ENCODE measurements around the gene DUSP12. TPM values are rescaled to one million over a fixed set of nuclear protein-coding genes. Genes with fewer than 3 reads are reported as not detected.

DUSP12 gene
- total and polyA plus RNA-seq, 2 donors (not counting 1 experiment from before 2014, with no cell fraction given) = 29.5 to 41.9 TPM

- ChIA-PET CTCF (interaction anchor here (0.7 kb wide), 1 partner anchor 12 kb away, joined by 4 read pairs; no protein-coding TSS in a partner anchor), POLR2A (no interaction called here)
- peaks cover 17 to 54% of the 10 kb centered on the region in 2 experiments for H3K36me3 ChIP-seq (replicated peaks in 1 of 2; ENCODE audit: control extremely low read depth in 1 of 2, control insufficient read depth in 1 of 2, extremely low read depth in 1 of 2, insufficient read depth in 2 of 2, low read length in 1 of 2)
- Mint-ChIP-seq H3K27me3 (no peaks in the 10 kb centered on the region), H3K4me1 (no peaks in the 10 kb centered on the region), H3K27ac (no peak overlapping the region), H3K4me3 (no peak overlapping the region), H3K9me3 (ENCODE audit: insufficient read depth) (no peaks in the 10 kb centered on the region)
- H3K79me2 ChIP-seq (ENCODE audit: control insufficient read depth, insufficient read depth, low read length) = peaks cover 25% of the 10 kb centered on the region
- ATAC-seq (ENCODE audit: low read depth) = no peak
- TF ChIP-seq CTCF (IDR thresholded peaks at IDR 0.05) = no peak
- no peak for TF ChIP-seq EZH2 (IDR thresholded peaks at IDR 0.05; ENCODE audit: borderline replicate concordance, insufficient read depth, low read depth, low read length, poor library complexity, severe bottlenecking)
- H2AFZ ChIP-seq (ENCODE audit: insufficient read depth, low read depth, low read length, poor library complexity, severe bottlenecking) = no peak overlapping the region
- H3K4me1 ChIP-seq (ENCODE audit: control insufficient read depth in 2 of 2, insufficient read depth in 2 of 2, low read length in 2 of 2) = peaks cover 24 to 28% of the 10 kb centered on the region in 2 donors
- DNase-seq = no peak
- no peak overlapping the region for H3K27ac ChIP-seq (ENCODE audit: low read length in 2 of 2)
- H3K27me3 ChIP-seq (replicated peaks in 1 of 4; ENCODE audit: control extremely low read depth in 1 of 4, control insufficient read depth in 3 of 4, insufficient read depth in 4 of 4, low read length in 3 of 4) = no peaks in the 10 kb centered on the region
- no peak overlapping the region for H3K4me2 ChIP-seq (replicated peaks; ENCODE audit: low read depth, low read length, poor library complexity, severe bottlenecking)
- intact Hi-C loops (cut with micrococcal nuclease) = no loop called here
- no peak overlapping the region for H3K4me3 ChIP-seq (ENCODE audit: control extremely low read depth in 1 of 5, extremely low read depth in 1 of 5, insufficient read depth in 1 of 5, low read depth in 2 of 5, low read length in 4 of 5)
- H3K9me3 ChIP-seq (ENCODE audit: control extremely low read depth in 1 of 3, control insufficient read depth in 2 of 3, insufficient read depth in 1 of 3, low read length in 2 of 3) = no peaks in the 10 kb centered on the region
- no peaks in the 10 kb centered on the region for H4K20me1 ChIP-seq (ENCODE audit: control insufficient read depth, insufficient read depth, low read length, poor library complexity, severe bottlenecking)
- H3K9ac ChIP-seq (ENCODE audit: low read length) = no peak overlapping the region
These were observed 32.4 kb downstream of the DUSP12 start for GRCh38 chr1:161781995-161782394.

- Mint-ChIP-seq H3K9me3 (ENCODE audit: insufficient read depth) (no peaks in the 10 kb centered on the region), H3K4me3 (no peak overlapping the region), H3K27ac (no peak overlapping the region), H3K27me3 (no peaks in the 10 kb centered on the region), H3K4me1 (no peaks in the 10 kb centered on the region)
- no peak for ATAC-seq (ENCODE audit: low read depth)
- ChIA-PET POLR2A (no interaction called here), CTCF (interaction anchor here (2.0 kb wide), 1 partner anchor 10 kb away, joined by 4 read pairs; no protein-coding TSS in a partner anchor)
- no peak for TF ChIP-seq CTCF (IDR thresholded peaks at IDR 0.05)
- no peak for TF ChIP-seq EZH2 (IDR thresholded peaks at IDR 0.05; ENCODE audit: borderline replicate concordance, insufficient read depth, low read depth, low read length, poor library complexity, severe bottlenecking)
- H3K4me1 ChIP-seq (ENCODE audit: control insufficient read depth in 2 of 2, insufficient read depth in 2 of 2, low read length in 2 of 2) = peaks cover 15 to 19% of the 10 kb centered on the region in 2 donors
- peaks cover 18 to 61% of the 10 kb centered on the region in 2 experiments for H3K36me3 ChIP-seq (replicated peaks in 1 of 2; ENCODE audit: control extremely low read depth in 1 of 2, control insufficient read depth in 1 of 2, extremely low read depth in 1 of 2, insufficient read depth in 2 of 2, low read length in 1 of 2)
- H3K27ac ChIP-seq (ENCODE audit: low read length in 2 of 2) = no peak overlapping the region
- no peak overlapping the region for H3K4me2 ChIP-seq (replicated peaks; ENCODE audit: low read depth, low read length, poor library complexity, severe bottlenecking)
- 100% methylated on average over 3 of the region's 4 CpGs for whole genome bisulfite sequencing (ENCODE audit: insufficient coverage)
- peaks cover 23% of the 10 kb centered on the region for H3K79me2 ChIP-seq (ENCODE audit: control insufficient read depth, insufficient read depth, low read length)
- DNase-seq = no peak
- H3K27me3 ChIP-seq (replicated peaks in 1 of 4; ENCODE audit: control extremely low read depth in 1 of 4, control insufficient read depth in 3 of 4, insufficient read depth in 4 of 4, low read length in 3 of 4) = no peaks in the 10 kb centered on the region
- H2AFZ ChIP-seq (ENCODE audit: insufficient read depth, low read depth, low read length, poor library complexity, severe bottlenecking) = no peak overlapping the region
- intact Hi-C loops (cut with micrococcal nuclease) = no loop called here
- no peaks in the 10 kb centered on the region for H3K9me3 ChIP-seq (ENCODE audit: control extremely low read depth in 1 of 3, control insufficient read depth in 2 of 3, insufficient read depth in 1 of 3, low read length in 2 of 3)
- H3K9ac ChIP-seq (ENCODE audit: low read length) = no peak overlapping the region
- no peaks in the 10 kb centered on the region for H4K20me1 ChIP-seq (ENCODE audit: control insufficient read depth, insufficient read depth, low read length, poor library complexity, severe bottlenecking)
- no peak overlapping the region for H3K4me3 ChIP-seq (ENCODE audit: control extremely low read depth in 1 of 5, extremely low read depth in 1 of 5, insufficient read depth in 1 of 5, low read depth in 2 of 5, low read length in 4 of 5)
These were observed 33.3 kb downstream of the DUSP12 start for GRCh38 chr1:161782886-161783285.

Data from B cell (primary cell).